Right ventricle myocardium superior (tissue), 1 donor: ENCODE results near the gene MYL6B. TPM values are rescaled to one million over a fixed set of nuclear protein-coding genes. Genes with fewer than 3 reads are reported as not detected.
"Not testable (repeated sequence)": the region's sequence is repeated elsewhere in the genome, so short reads cannot be mapped to it uniquely, and the experiment has no call there.

Source experiments
- ATAC-seq: fragments of 200-7000 bp; cut with Tn5 transposase; one replicate; pipeline ENCODE4 v1.9.1; 2020; ENCODE audit warnings: mild to moderate bottlenecking; ENCODE audit not compliant: poor library complexity
- DNase-seq: peaks from one replicate; pipeline ENCODE4 v3.0.0-alpha.2; 2020
- intact Hi-C: fragments of 100-400 bp; cut with DNase I; formaldehyde crosslinking; loops from one replicate; pipeline ENCODE4 v1.11.2; 2022
- total RNA-seq: library from RNA; stranded (reverse); fragmentation: NEBNext Ultra II Directional; extraction: Animal tissue kit (Norgen Biotek cat#: 25700); gene quantifications from one replicate; pipeline ENCODE4 v1.2.1, GENCODE V29; 2021
- donor health status: DM: no; HTN: yes; CAD: no; lungs with severe emphysema.

Gene MYL6B
- total RNA-seq, 1 donor from 2014 or later, result 42.7 TPM

- ATAC-seq, result no peak
- intact Hi-C loops, result loop anchor here (5.0 kb wide), 1 partner anchor 274 kb away; the partner anchor contains the start of gene SPRYD4
- DNase-seq, result no peak
Measured at GRCh38 chr12:56193025-56193578, 40.7 kb downstream of the MYL6B start.

GRCh38 chr12:56196818-56197550, 44.6 kb downstream of the MYL6B start:
- intact Hi-C loops, ATAC-seq, DNase-seq: not testable (repeated sequence)

DNA sequence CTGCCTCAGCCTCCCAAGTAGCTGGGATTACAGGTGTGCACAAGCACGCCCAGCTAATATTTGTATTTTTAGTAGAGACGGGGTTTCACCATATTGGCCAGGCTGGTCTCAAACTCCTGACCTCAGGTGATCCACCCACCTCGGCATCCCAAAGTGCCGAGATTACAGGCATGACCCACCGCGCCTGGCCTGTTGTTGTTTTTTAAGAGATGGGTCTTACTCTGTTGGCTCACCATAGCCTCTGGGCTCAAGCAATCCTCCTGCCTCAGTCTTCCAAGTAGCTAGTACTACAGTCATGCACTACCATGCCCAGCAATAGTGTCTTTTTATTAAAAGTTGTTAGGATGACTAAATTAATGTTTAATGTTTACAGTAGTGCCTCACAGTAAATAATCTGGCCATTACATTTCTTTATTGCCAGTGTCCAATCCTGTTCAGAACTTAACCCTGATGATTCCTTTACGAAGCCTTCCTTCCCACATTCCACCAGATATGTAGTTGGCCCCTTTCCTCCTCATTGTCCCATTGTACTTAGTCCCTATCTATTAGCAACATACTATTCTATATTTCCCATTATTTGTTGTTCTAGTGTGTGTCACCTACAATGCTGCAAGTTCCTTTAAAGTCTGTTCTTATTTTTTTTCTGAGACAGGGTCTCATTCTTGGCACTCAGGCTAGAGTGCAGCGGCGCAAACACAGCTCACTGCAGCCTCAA, 45.7 kb downstream of the MYL6B start:
- intact Hi-C loops, result no loop called here
- ATAC-seq, result no peak
- no peak for DNase-seq

GRCh38 chr12:56198836-56199235, 46.4 kb downstream of the MYL6B start:
- no peak for ATAC-seq
- intact Hi-C loops, result no loop called here
- DNase-seq, result no peak

GRCh38 chr12:56202366-56202765, 50.0 kb downstream of the MYL6B start:
- ATAC-seq, result no peak
- intact Hi-C loops, result no loop called here
- DNase-seq, result no peak

- ATAC-seq, result no peak
- intact Hi-C loops, result no loop called here
Measured at GRCh38 chr12:56202838-56203237, 50.5 kb downstream of the MYL6B start.

GRCh38 chr12:56204275-56204674, 51.9 kb downstream of the MYL6B start:
- ATAC-seq, result no peak
- intact Hi-C loops, result no loop called here
- no peak for DNase-seq

More at GRCh38 chr12:56202838-56203237, 50.5 kb downstream of the MYL6B start:
- DNase-seq, result no peak

GRCh38 chr12:56205445-56205844, 53.1 kb downstream of the MYL6B start:
- ATAC-seq (no peak), DNase-seq (no peak)
- intact Hi-C loops, result no loop called here

GRCh38 chr12:56206452-56207166, 54.2 kb downstream of the MYL6B start:
- intact Hi-C loops, result no loop called here
- DNase-seq, result peak; percentile 57
- peak; percentile 70 for ATAC-seq

Other genes with a start within 250 kb of the MYL6B start
- gene PYM1, start 224.7 kb upstream of the MYL6B start, total RNA-seq, result 14.3 TPM
- 9.5 TPM for gene DGKA, start 221.4 kb upstream of the MYL6B start, total RNA-seq
- gene PMEL, start 186.5 kb upstream of the MYL6B start, total RNA-seq, result 0.83 TPM
- gene CDK2, start 185.8 kb upstream of the MYL6B start, total RNA-seq, result 7.9 TPM
- 111 TPM for gene RAB5B, start 178.5 kb upstream of the MYL6B start, total RNA-seq
- gene SUOX, start 155.3 kb upstream of the MYL6B start, total RNA-seq, result 29.7 TPM
- gene IKZF4, start 131.5 kb upstream of the MYL6B start, total RNA-seq, result 7.0 TPM
- gene RPS26, start 110.7 kb upstream of the MYL6B start, total RNA-seq, result 34.6 TPM
- 4.8 TPM for gene ERBB3, start 72.4 kb upstream of the MYL6B start, total RNA-seq
- gene PA2G4, start 48.0 kb upstream of the MYL6B start, total RNA-seq, result 68.0 TPM
- 1,888 TPM for gene RPL41, start 36.0 kb upstream of the MYL6B start, total RNA-seq
- 5.8 TPM for gene ZC3H10, start 34.3 kb upstream of the MYL6B start, total RNA-seq
- gene ESYT1, start 24.3 kb upstream of the MYL6B start, total RNA-seq, result 27.0 TPM
- 513 TPM for gene MYL6, start 5.8 kb downstream of the MYL6B start, total RNA-seq
- gene SMARCC2, start 36.9 kb downstream of the MYL6B start, total RNA-seq, result 63.4 TPM
- gene RNF41, start 69.3 kb downstream of the MYL6B start, total RNA-seq, result 48.1 TPM
- 18.8 TPM for gene NABP2, start 71.8 kb downstream of the MYL6B start, total RNA-seq
- gene SLC39A5, start 77.5 kb downstream of the MYL6B start, total RNA-seq, result not detected
- gene ANKRD52, start 105.8 kb downstream of the MYL6B start, total RNA-seq, result 24.6 TPM
- gene COQ10A, start 114.4 kb downstream of the MYL6B start, total RNA-seq, result 153 TPM
- gene CS, start 147.7 kb downstream of the MYL6B start, total RNA-seq, result 779 TPM
- 31.2 TPM for gene CNPY2, start 163.4 kb downstream of the MYL6B start, total RNA-seq
- 38.6 TPM for gene PAN2, start 181.4 kb downstream of the MYL6B start, total RNA-seq
- gene IL23A, start 186.3 kb downstream of the MYL6B start, total RNA-seq, result not detected
- 28.3 TPM for gene STAT2, start 207.5 kb downstream of the MYL6B start, total RNA-seq
- gene APOF, start 210.3 kb downstream of the MYL6B start, total RNA-seq, result not detected